HG03108 (cell line): Measurements from ENCODE around the gene PPP1CA.
A peak's percentile ranks its signal among the peaks of the same experiment; 100 is the strongest.

ENCODE experiments used
- ATAC-seq: cut with Tn5 transposase; IDR thresholded peaks from one replicate; pipeline ENCODE4 v1.9.1; 2021; ENCODE audit warnings: moderate library complexity; ENCODE audit not compliant: unreplicated experiment

PPP1CA gene

DNA sequence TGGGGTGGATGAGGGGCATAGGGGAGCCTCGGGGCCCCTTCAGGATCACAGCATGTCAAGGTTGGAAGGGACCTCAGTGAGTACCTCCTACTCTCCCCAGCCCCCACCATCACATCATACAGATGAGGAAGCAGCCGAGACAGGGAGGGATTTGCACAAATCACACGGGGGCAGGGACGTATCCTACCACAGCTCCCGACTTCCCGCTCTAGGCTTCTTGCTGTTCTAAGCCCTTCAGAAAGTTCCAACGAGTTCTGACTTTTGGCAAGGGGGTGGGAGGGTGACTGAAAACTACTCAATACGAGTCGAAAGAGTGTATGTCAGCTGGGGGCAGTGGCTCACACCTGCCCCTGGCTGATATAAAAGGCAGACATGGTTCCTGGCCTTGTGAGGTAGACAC is 14.6 kb downstream of the PPP1CA start:
- ATAC-seq = no peak

DNA sequence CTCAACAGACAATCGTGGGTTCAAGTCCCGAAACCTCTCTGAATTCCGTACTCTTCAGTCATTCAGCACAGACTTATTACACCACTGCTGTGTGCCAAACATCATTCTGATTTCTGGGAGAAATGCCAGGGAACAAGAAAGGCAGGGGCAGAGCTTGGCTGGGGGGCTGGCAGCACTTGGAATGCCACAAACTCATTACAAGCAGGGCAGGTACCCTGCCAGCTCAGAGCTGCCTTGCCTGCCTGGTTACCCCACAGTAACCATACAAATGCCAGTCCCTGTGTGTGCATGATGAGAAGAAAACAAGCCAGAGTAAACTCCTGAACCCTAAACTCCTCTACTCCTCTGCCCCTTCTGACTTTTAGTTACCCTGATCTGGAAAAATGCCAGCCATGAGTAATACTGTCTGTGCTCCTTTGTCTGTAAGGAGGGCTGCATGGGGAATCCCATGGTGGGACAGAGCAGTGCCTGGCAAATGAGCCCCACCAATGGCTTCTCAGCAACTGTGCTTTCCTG is 16.7 kb downstream of the PPP1CA start:
- ATAC-seq = no peak

DNA sequence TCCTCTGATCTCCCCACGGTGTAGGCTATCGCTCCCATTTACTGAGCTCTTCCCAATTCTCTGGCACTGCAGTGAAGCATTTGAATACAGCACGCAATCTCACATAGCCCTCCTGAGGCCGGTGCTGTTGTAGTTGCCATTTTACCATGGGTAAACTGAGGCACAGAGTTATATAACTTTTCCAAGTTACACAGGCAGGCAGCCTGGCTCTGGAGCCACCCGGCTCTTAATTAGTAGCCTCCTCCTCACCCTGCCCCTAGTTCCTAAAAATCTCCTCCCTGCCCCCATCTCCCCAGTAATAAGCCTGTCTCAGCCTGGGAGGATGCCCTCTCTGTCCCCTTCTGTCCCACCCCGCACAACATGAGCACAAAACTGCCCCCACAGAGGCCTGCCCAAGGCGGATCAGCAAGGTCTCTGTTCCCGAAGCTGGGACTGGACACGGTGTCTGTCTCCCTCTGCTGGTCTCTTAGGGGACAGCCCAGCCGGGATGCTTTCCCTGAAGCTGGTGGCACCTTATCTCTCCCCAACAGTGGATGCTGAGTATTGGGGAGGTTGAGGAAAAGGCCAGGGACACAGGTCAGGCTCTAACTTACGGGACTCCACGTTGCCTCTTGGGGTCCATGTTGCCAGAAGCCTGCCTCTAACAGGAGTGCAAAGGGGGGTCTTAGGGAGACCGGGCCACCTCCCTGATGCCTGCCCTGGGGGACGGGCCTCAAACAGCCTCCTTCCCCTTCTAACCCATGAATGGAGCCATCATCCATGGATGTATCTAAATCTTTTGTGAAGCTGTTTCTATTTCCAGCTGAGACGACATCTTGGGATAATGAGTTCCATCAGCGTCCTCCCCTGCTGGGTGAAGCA is 19.2 kb downstream of the PPP1CA start:
- ATAC-seq = peak; percentile 42

DNA sequence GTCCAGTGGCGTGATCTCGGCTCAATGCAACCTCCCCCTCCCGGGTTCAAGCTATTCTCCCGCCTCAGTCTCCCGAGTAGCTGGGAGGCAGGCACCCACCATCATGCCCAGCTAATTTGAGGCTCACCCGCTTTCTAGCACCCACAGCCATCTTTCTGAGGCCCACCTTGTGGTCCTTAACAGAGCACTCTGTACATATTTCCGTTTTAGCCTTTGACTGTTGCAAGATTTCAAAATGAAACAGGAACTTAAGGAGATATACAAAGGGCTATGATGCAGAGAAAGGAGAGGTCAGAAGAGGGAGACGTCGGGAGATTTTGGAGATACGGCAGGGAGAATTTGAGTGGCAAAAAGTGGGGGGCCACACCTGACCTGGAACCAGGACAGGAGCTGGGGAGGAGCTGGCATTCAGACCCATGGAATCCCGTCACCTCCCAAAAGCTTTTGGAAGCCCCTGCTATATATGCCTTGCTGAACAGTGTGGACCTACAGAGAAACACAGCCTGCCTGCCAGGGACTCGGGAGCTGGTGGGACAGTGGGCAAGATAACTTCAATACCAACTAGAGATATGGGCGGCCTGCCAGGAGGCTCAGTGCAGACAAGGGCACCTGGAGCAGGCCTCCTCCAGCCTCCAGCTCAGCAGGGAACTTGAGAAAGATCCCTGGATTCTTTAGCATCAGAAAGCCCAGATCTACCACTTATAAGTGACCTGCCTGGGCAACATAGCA is 20.2 kb downstream of the PPP1CA start:
- ATAC-seq = no peak

DNA sequence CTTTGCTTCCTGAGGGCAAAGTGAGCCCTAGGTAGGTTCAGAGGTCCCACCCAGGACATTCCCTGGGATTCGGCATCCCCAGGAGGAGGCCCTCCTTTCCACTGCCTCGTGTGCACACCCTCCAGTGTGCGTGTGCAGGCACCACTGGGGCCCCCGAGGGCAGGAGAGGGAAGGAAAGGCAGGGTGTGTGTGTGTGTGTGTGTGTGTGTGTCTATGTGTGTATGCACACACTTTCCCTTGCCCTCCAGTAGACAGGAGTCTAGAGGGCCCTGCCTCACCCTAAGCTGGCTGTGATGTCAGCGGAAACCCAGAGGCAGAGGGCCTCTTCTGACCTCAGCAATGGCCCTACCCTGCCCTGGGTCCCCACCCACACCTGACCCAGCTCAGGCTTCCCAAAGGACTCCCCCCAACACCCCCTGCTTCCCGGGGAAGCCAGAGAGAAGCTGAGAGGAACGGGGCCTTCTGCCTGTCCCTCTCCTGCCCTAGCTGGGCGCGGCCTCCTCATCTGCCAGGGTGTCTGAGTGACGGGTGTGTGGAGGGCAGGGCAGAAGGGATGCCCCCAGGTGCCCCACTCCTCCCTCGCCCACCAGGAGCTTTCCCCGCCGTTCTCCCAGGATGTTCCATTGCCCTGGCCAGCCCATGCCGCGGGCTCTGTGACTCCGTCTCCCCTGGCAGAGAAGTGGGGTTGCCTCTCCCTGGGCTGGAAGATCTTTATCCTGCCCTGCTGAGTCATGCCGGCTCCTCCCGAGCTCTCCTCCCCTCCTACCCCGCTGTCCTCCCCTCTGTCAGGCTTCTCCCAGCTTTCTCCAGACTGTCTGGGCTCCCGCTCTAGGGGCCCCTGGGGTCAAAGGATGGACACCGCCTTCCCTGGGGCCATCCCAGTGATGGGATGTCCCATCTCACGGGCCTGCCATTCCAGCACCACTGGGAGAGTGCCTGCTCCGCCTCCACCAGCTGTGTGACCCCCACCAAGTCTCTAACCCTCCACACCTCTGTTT is 22.3 kb downstream of the PPP1CA start:
- ATAC-seq = no peak

DNA sequence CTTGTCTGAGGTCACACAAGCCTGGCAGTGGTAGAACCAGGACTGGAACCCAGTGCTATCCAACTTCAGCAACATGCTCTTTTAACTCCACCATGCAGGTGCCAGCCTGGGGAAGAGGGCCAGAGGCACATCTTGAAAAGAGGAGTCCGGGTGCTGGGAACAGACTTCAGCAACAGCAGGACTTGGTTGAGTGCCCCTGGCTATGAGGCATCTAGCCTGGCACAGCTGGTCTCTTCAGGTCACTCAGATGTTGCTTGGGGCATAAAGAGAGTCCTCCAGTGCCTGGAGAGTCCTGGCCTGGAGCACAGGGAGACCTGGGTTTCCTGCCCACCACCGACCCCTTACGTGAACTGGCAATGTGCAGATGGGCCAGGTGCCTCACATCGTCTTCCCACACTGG is 23.1 kb downstream of the PPP1CA start:
- no peak for ATAC-seq

DNA sequence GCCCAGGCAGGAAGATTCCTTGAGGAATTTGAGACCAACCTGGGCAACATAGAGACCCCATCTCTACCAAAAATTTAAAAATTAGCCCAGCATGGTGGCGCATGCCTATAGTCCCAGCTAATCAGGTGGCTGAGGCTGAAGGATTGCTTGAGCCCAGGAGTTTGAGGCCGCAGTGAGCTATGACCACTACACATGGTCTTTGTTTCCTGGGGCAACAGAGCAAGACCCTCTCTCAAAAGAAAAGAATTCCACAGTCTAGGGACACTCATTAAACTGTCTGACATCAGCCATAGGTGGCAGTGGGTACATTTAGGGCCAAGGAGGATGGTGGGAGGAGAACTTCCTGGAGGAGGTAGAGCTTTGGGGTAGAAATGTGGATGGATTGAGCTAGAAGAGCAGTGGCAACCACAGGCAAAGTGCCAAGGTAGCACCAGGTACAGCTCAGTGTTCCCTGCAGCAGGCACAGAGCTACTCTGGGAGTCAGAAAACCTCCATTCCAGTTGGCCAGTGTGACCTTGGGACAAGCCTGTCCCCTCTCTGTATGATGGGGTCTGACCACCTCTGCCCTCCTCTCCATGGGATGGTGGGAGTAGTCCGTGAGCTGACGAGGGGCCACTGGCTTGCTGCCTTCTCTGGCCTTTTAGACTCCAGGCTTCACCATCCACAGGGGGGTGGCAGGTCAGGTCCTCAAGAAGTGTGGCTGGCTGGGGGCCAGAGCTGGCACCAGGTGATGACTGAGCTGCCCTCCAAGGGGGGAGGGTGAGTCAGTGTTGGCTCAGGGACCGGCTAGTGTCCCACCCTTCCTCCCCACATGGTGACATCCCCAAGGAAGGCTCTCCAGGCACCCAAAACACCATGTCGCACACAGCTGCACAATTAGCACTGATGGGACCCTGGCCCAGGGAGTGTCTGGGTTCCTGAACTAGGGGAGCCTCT is 24.5 kb downstream of the PPP1CA start:
- no peak for ATAC-seq

DNA sequence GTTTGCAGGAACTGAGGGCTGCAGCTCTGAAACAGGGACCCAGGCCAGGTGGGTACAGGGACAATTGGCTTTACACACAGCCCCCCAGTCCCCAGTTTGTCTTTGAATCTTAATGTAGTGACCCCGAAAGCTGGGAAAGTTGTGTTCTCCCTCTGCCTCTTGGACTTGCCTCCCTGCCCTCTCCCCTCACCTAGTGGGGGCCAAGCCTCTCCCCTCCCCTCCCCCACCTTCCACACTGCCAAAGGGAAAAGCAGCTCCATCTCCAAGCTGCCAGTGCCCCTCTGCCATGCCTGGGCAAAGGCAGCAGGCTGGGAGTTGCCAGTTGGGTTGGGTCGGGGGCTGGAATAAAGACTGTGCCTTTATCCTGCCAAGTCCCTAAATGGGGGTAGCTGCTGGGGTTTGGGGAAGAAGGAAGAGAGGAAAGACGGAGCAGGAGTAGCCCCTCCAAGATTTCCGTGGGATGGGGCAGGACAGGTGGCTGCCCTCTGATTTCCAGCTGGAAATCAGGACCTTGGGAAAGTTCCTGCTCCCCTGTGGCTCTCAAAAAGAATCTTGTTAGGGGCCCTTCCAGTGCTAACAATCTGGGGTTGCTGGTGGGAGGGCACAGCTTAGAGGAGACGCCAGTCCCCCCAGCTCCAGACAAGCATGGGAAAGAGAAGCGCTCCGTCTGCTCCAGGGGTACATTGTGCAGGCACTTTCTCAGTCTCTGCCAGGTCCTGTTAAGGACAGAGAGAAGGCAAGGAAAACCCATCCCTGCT is 25.4 kb downstream of the PPP1CA start:
- ATAC-seq = no peak

DNA sequence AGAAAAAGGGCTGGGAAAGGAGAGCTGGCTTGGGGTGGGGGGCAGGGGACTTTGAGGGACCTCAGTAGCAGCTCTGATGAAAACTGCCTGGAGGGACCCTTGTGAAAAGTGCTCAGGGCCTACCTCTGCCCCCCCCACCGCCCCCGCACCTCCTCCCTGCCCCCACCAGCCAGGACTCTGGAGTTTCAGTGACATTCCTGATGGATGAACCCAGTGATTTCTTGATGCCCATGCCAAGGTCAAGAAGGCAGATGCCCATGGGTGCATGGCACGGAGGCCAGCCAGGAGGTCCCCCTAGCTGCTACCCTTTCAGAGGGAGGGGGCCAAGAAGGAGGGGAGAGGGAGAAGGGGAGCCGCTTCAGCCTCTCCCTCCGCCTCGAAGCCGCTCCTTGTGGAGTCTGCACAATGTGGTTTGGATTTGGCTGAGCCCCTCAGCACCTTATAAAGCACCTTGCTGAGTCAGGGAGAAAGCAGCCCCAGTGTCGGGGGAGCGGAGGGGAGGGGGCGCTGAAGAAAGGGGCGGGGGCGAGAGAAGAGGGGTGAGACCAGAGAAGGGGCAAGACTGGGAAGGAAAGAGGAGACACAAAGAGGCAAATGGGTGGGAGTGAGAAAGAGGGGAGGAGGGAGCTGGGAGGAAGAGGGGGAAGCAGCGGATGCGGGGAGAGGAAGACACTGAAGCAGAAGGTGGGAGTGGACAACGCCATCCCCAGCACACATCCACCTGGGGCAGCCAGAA is 26.2 kb downstream of the PPP1CA start:
- no peak for ATAC-seq

DNA sequence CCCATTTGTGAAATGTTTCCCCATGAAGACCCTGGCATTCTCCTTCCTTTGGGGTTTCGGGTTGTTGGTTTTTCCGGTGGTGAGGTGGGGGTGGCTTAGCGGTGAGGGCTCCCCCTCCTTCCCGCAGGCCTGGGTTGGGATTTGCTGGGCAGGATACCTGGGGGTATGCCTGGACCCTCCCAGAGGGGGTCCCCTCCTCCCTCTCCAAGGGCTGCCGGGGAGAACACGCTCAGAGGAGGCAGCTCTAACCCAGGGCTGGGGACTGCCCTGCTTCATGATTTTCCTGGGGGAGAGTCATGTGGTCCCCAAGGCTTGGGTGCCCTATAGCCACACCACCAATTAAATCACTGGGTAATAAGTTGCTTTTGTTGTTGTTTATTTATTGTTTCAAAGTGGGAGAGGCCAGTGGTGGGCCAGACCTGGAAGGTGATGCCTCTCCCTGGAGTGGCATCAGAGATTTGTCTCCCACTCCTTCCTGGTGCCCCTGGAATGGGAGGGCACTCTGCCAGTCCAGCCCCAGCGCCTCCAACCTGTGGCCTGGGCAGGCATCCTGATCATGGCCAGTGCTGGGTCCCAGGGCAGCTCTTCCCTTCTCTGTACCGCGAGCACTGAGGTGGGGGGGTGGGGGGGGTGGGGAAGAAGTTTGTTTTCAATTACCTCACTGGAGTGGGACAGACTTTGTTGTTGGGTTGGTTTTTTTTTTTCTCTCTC is 26.9 kb downstream of the PPP1CA start:
- no peak for ATAC-seq

DNA sequence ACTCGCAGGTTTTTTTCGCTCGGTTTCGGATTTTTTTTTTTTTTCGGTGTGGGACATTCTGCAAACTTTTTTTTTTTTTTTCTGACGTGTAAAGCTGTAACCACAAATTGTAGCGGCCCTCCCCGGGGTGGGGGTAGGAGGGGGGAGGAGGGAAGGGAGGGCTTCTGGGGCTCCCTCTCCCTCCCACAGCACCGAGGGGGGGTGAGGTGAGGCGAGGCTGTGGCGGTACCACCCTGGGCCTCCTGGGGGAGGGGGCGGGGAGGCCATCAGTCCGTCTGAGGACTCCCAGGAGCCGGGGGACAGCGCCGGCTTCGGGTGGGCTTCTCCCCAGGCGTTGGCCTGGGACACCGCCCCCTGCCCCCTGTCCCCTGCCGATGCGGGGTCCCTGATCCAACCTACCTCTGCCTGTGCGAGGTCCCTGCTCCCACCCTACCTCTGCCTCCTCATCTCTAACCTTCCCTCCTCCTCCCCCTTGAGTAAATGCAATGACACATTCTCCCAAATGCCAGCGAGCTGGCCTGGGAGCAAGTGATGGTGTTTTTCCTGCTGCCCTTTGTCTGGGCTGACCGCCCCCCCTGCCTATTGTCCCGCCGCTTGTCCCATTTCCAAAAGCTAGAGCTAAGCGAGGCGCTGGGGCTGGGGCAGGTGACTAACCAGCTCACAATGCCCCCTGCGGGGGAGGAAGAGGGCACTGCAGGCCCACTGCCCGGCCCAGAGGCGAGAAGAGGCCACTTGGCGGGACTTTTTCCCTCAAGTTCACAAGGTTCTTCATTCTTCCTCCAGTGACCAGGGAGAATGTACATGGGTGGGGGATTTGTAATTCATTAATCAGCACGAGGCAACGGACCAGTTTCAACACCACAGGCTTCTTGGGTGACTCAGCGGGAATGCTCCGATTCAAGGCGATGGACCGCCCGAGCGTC is 27.7 kb downstream of the PPP1CA start:
- peak; percentile 31 for ATAC-seq

DNA sequence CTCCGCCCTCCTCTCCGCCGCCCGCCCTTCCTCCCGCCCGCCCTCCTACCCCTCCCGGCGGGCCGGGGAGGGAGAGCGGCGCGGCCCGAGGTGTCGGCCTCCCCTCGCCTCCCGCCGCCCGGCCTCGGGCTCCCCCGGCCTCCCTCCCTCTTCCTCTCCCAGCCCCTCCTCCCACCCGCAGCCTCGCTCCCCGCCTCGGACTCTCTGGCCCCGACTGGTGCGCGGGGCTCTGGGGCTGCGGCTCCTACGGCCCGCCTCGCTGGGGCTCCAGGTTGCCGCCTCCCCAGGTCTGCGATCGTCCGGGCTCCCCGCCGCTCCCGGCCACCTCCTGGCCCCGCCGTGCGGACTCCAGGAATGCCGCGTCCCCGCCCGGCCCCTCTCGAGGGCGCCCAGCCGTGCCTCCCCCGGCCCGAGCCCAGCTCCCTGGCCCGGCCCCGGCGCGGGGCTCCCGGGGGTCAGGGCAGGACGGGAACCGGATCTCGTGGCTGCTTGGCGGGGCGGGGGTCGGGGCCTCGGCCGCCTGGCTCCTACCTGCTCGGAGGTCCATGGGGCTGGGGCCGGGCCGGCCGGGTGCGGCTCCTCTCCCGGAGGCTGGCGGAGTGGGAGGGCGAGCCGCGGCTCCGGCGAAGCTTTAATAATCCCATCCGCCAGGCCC is 28.5 kb downstream of the PPP1CA start, which contains the start of gene CLCF1:
Gene CLCF1 (minus strand): TSS at position 606 of the 655 bp plus-strand sequence. CDS start 59 bp downstream, at position 547.
- ATAC-seq = no peak

DNA sequence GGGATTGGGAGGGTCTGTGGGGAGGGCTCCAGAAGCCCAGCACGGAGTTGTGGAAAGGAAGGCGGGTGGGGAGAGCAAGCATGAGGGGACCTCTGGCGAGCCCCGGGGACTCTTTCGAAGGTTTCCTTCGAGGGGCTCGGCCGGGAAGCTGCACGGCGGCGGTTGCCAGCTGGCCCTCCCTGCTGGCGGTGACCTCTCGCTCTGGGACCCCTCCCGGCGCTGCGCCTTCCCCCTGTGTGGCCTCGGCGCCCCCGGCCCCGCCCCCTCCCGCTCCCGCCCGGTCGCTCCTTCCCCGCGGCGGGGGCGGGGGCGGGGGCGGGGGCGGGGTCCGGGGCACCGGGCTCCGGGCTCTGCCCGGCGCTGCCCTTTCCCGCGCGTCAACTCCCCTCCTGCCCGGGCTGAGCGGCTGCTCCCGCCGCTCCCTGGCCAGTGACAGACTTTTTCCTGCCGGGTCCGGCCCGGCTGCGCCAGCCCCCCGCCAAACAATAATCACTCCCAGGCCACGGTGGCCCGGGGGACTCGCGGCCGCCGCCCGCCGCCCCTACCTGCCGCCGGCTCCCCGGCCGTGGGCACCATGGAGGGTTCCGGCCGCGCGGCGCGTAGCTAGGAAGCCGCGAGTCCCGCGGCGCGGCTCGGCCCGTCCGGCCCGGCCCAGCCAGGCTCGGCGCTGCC is 29.2 kb downstream of the PPP1CA start:
- no peak for ATAC-seq

DNA sequence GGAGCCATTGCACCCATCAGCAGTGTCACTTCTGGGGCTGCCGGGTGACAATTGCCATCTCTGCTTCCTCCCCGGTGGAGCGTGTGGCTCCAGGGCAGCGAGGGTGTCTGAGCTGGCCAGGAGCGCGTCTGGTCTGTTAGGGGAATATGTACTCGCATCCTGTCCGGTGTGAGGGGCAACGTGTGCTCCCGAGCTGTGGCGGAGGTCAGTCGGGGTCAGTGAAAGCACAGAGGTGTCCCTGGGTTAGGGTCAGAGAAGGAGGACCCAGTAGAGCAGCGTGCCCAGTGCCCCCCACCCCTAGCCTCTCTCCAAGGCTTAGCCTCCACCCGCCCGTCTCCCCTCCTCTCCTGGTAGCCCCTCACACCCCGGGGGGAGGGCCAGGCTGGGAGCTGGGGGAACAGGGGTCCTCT is 29.7 kb downstream of the PPP1CA start:
- no peak for ATAC-seq

DNA sequence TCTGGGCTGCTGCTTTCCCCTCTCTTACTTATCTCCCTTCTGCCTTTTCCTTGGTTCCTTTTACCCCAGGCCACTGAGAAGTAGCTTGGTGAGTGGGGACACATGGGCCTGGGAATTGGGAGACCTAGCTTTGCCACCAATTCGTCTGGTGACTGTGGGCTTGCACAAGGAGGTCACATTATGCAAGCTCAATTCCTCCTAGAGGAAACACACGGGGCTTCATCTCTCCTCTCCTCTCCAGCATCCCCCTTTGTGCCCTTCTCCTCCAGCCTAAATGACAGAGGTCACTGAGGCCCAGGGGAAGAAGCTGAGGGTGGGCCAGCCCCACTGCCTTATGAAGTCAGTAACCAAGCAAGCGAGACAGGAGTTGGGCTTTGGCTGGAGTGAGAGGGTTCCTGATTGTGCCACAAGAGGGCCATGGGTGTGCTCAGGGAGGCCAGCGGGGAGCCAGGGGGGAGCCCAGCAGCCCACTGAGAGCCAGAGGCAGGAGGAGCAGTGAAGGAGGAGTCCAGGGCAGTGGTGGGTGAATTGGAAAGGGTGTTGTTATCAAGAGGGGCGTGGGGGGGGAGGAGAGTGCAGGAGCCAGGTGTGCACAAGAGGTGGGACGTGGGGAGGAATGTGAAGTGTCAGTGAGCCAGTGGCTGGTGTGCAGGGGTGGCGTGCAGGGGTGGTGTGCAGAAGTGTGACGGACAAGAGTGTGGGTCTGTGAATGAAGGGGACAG is 30.3 kb downstream of the PPP1CA start:
- ATAC-seq = no peak
